Muscle of arm (tissue), 12 donors: Measurements from ENCODE around the gene PCSK7. TPM values are rescaled to one million over a fixed set of nuclear protein-coding genes. Genes with fewer than 3 reads are reported as not detected.
A peak's percentile ranks its signal among the peaks of the same experiment; 100 is the strongest.

Experiments used
- DNase-seq: peaks from one replicate; pipeline ENCODE4 v3.0.0-alpha.2; 2013
- polyA plus RNA-seq, 12 donors: library from polyadenylated mRNA; unstranded; fragments of 120-200 nt; gene quantifications; one replicate each; pipeline ENCODE4 v1.2.1, GENCODE V29; 2013; ENCODE audit not compliant: insufficient read length in 12 of 12

PCSK7 gene
- polyA plus RNA-seq, 12 donors: 17.1 to 58.7 (median 27.3) TPM

DNA sequence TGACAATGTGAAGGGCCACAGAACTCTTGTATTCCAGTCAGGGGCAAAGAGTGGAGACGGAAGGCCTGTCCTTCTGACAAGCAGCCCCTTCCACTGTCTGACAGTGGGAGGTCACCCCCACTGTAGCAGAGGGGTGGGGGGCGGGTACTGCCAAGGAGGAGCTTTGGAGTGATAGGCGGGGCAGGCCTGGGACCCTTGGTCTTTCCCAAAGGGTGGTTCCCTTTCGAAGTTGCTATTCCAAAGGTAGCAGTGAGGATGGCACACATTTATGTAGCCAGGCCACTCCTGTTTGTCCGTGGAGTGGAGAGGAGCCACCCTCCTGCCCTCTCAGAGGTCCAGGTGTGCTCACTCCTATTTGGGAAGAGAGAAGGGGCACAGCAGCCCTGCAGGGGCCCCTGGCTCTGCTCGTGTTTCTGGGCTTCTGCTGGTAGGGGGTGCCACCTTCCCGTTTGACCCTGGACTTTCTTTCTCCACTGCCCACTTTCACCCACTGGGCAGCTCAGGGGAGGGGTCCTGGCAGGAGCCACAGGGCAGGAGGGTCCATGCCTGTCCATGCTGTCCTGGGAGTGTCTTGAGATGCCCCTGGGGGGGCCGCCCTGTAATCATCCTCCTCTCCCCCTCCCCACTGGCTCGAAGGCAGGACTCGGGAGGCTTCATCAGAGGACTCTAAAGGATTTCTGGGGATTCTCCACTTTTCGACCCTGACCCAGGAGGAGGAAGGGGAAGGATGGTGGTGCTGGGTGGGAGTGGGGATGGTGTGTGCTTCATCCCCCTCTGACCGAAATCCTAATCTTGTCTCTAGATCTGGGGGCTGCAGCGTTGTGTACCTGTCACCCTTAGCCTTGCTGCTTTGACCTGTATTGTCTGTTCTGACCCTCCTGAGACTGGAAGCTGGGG lies 31.7 kb downstream of the PCSK7 start:
- DNase-seq: no peak

DNA sequence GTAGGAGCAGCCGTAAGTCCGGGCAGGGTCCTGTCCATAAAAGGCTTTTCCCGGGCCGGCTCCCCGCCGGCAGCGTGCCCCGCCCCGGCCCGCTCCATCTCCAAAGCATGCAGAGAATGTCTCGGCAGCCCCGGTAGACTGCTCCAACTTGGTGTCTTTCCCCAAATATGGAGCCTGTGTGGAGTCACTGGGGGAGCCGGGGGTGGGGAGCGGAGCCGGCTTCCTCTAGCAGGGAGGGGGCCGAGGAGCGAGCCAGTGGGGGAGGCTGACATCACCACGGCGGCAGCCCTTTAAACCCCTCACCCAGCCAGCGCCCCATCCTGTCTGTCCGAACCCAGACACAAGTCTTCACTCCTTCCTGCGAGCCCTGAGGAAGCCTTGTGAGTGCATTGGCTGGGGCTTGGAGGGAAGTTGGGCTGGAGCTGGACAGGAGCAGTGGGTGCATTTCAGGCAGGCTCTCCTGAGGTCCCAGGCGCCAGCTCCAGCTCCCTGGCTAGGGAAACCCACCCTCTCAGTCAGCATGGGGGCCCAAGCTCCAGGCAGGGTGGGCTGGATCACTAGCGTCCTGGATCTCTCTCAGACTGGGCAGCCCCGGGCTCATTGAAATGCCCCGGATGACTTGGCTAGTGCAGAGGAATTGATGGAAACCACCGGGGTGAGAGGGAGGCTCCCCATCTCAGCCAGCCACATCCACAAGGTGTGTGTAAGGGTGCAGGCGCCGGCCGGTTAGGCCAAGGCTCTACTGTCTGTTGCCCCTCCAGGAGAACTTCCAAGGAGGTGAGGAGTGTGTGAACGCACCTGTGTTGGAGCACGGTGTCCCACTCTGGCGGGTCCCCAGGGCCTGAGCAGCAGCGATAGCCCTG lies 32.6 kb downstream of the PCSK7 start, which contains the start of gene TAGLN:
TSS of gene TAGLN (plus strand) at position 318 of the 863 bp plus-strand sequence. CDS start 3,644 bp downstream, outside the sequence.
- DNase-seq: peak; percentile 66

DNA sequence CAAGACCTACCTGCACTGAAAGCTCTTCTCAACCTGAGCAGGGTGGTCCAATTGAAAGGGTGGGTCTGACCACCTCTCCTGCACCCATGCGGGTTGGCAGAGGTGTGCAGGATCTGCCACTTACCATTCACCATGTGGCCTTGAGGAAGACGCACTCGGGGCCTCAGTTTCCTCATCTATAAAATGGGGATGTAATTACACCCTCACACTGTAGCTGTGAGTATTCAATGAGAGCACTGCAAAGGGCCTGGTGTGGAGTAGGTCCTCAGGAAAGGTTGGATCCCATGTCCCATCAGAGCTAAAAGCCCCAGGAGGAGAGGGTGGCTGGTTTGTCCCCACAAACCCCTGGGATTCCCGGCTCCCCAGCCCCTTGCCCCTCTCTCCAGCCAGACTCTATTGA lies 33.3 kb downstream of the PCSK7 start:
- no peak for DNase-seq

DNA sequence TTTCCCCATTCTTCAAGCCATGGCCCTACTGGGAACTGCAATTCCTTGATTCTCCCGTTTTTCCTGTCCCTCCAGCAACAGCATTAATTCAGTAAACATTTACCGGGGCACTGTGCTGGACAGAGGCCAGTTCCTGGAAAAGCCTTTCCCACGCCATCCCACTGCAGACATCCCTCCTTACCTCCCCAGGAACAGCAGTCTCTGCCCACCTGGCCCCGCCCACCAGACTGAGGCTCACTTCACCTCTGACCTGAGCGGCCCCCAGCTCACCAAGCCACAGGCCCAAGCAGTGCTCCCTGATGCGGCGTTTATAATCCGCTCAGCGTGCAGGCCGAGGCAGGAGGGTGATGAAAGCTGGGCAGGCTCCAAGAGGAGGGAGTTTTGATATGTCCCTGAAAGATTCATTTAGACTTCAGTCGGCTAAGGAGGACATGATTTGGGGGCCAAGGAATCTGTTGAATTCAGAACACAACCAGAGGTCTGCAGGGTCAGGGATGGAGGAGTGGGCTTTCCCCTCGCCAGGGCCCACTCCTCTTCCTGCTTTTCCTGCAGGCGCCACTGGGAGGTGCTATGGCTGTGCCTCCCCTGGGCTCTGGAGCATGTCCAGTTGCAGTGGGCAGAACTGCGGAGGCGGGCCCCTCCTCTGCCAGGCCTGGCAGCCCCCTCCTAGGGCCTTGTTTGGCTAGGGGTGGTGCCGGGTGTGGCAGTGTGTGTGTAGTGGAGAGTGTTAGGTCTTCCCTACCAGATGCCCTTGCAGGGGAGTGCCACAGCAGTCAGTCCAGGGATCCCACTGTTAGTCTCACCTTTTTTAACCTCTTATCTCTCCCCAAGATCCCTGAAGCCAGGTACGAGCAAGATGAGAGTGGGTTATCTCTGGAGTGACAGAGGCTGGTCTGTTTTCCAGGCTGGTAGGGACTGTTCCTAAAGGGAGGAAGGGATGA lies 34.1 kb downstream of the PCSK7 start:
- no peak for DNase-seq

DNA sequence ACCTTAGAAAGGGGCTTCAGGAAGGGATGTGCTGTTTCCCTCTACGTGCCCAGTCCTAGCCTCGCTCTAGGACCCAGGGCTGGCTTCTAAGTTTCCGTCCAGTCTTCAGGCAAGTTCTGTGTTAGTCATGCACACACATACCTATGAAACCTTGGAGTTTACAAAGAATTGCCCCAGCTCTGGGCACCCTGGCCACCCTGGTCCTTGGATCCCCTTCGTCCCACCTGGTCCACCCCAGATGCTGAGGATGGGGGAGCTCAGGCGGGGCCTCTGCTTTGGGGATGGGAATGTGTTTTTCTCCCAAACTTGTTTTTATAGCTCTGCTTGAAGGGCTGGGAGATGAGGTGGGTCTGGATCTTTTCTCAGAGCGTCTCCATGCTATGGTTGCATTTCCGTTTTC lies 34.9 kb downstream of the PCSK7 start:
- no peak for DNase-seq

DNA sequence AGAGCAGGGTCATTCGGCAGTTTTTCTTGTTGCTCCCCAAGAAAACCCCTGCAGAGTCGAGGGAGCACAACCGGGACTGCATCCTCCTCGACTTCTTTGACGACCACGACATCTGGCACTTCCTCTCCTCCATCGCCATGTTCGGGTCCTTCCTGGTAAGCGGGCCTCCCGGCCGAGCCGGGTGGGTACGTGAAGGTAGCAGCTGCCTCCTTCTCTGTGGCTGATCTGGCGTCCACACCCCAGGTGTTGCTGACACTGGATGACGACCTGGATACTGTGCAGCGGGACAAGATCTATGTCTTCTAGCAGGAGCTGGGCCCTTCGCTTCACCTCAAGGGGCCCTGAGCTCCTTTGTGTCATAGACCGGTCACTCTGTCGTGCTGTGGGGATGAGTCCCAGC lies 36.1 kb downstream of the PCSK7 start:
- DNase-seq: no peak

DNA sequence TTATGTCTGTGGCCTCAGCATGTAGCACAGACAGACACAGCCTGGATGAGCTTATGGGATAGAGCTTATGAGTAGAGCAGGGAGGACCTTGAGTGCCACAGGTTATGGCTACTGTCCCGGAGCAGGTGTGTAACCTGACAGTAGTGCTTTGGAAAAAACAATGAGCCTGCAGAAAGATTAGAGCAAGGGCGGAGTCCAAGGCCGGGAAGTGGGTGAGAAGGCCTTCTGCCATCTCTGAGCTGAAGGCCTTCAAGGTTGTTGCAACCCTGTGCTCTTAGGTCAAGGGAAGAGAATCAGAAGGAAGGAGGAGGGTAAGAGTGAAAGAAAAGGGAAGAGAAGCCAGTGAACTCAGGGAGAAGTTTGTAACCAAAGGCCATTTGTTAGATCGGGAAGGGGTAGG lies 36.6 kb downstream of the PCSK7 start:
- DNase-seq: no peak

DNA sequence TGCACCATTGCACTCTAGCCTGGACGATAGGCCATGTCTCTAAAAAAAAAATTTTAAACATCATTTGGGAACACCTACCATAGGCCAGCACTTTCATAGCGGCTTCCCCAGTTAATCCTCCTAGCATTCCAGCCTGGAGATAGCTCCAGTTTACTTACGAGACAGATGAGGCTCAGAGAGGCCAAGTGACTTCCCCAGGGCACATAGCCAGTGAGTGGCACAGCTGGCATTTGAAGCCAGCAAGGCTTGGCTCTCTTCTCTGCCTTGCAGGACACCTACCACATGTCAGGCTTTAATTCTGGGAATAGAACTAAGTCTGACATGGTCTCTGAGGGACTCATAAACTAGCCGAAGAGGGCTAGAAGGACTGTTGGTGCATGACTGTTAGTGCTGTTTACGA lies 37.6 kb downstream of the PCSK7 start:
- DNase-seq: no peak

DNA sequence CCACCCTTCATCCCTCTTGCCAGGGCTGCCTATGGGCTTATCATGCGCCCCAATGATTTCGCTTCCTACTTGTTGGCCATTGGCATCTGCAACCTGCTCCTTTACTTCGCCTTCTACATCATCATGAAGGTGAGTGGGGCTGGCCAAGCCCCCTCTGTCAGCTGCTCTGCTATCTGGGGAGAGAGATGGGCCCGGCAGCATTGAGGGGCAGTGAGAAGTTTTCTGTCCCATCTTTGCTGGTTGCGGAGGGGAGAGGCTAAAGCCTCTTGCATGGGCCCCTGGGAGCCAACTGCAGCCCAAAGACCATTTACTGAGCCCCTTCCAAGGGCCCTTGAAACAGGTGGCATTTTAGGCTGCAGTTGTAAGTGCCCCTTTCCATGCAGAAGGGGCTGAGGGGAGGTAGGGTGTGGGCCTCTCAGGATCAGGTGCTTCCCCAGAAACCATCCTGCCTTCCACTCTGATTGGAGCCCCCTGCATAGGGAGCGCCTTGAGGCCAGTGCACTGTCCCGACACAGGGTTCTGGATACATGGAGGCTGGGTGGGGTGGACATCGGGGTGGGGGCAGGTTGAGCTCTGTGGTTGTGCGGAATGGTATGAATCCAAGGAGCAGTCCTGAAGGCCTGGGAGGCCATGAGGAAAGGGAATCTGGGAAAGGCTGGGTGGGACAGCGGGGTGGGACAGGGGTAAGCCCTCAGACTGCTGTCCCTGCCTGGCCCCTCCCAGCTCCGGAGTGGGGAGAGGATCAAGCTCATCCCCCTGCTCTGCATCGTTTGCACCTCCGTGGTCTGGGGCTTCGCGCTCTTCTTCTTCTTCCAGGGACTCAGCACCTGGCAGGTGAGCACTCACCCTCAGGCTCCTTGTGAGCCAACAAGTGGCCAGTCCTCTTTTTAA lies 38.5 kb downstream of the PCSK7 start:
- no peak for DNase-seq

DNA sequence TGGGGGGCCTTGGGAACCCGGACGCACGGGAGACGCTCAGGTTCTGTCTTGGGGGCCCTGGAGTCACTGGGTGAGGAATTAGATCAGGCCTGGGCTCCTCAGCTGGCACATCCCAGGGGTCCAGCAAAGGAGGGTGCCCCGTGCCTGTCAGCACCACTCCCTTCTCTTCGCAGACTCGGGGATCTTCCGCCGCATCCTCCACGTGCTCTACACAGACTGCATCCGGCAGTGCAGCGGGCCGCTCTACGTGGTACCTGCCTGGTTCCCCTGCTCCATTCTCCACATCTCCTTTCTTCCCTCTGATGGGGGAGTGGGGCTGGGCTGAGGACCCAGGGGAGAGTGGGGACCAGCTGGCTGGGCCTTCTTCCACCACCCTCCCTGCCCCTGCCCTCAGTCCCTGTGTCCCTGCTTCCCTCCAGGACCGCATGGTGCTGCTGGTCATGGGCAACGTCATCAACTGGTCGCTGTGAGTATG lies 39.4 kb downstream of the PCSK7 start:
- DNase-seq: no peak

DNA sequence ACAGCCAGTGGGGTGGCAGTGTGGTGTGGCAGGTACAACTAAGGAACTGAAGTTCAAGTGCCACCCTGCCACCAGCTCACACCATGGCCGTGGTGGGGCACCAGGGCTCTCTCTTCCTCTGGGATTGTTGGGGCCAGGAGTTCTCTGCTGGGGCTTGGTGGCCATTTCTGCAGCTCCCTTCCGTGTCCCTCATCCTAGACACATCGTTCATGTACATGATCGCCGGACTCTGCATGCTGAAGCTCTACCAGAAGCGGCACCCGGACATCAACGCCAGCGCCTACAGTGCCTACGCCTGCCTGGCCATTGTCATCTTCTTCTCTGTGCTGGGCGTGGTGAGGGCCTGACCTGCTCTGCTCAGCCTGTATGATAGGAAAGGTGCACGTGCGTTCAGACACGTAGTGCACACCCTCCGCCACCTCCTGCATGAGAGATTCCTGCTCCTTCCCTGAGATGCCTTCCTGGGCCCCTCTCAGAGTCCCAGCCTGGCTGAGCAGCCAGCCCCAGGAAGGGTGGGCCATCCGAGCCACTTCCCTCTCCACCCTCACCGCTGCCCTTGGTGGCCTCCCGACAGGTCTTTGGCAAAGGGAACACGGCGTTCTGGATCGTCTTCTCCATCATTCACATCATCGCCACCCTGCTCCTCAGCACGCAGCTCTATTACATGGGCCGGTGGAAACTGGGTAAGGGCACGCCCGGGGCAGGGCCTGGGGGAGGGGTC lies 40.0 kb downstream of the PCSK7 start:
- DNase-seq: no peak

DNA sequence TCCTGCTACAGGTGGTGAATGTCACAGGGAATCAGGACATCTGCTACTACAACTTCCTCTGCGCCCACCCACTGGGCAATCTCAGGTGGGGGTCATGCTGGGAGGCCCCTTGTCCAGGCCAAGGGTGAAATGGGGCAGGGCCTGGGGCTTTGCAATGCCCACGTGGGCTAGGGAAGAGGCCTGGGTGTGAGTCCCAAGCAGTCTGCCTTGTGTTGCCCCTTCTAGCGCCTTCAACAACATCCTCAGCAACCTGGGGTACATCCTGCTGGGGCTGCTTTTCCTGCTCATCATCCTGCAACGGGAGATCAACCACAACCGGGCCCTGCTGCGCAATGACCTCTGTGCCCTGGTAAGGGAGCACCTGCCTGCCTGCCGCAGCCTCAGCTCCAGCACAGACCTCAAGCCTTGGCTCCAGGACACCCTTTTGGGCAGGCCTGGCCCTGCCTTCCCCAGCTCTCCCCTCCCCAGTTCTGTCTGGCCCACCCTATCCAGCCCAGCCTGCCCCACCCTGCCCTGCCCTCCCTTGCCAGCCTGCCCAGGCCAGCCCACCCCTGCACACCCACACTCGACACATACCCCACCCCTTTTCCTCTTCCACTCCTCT lies 41.8 kb downstream of the PCSK7 start:
- DNase-seq: no peak

DNA sequence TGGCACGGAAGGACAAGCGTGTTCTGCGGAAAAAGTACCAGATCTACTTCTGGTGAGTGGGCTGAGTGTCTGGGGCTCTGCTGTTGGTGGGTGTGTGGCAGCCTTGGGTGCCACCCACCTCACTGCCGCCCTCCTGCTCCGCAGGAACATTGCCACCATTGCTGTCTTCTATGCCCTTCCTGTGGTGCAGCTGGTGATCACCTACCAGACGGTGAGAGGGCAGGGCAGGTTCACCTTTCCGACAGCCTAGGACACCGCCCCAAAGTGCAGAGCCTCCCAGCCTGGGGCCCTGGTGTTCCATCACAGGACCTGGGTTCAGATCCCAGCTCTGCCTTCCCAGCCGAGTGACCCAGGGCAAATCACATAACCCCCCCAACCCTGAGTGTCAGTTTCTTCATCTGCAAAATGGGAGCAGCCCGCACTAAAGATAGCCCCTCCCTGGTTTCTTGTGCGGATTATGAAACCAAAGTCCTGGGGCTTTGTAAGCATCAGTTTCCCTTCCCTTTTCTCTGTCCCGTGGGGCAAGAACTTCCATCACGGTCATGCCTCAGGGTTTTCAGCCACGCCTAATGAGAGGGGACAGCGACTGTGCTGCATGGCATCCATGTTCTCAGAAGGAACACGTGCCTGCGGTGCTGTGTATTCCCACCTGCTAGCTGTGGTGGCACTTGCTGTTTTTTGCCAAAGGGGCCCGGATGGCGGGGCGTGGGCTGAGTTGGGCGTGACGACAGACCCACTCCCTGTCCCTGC lies 42.5 kb downstream of the PCSK7 start:
- DNase-seq: no peak

DNA sequence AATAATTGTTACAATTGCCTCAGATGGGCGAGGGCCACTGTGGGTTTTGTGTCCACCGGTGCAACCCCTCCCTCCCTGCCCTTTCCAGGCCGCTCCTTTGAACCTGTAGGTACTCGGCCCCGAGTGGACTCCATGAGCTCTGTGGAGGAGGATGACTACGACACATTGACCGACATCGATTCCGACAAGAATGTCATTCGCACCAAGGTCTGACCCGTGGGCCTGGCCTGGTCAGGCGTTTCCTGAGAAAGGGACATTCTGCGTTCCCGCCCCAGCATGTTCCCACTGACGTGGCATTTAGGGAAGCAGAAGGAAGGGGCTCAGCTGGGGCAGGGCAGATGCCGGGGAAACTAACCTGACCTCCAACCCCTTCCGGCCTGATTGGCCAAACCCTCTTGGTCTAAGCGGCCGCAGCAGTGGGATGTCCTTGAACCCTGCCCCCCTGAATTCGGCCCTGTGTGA lies 43.2 kb downstream of the PCSK7 start:
- no peak for DNase-seq

DNA sequence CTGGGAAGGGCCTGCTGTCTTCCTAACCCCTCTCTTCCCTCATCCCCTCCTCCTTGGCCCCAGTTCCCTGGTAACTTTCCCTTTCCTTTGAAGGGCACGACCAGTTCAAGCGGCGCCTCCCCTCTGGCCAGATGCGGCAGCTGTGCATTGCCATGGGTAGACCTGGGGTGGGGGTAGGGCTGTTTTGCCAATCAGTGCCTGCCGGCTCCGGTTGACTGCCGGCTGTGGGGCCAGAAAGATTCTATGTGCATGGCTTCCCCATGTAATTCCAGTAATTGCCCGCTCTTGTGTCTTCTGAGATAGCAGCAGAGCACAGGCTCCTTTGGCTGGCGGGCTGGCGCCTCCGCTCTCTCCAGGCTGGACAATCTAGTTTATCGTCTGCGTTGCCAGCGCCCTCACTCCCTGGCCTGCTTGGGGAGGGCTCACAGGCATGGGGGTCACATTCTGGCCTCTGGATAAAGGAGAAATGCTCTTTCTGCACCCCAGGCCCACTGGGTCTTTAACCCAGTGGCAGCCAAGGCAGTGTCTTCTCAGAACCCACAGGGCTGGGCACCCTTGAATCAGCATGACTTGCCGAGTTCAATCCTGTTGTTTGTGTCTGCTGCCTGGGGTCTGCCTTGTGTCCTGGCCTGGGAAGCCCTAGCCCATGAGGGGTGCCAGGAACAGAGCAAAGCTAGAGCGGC lies 43.9 kb downstream of the PCSK7 start:
- no peak for DNase-seq

DNA sequence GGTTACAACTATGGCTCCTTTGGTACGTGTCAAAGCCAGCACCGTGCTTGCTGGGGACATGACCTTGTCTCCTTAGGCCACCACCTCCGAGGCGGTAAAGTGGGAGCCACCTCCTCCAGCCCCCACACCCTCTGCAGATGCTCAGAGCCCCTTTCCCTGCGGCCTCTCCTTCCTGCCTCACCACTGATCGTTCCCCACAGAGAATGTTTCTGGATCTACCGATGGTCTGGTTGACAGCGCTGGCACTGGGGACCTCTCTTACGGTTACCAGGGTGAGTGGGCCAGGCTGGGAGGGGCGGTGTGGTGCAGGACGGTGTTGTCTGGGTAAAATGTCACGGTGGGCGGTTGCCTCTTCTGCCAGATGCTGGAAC lies 44.5 kb downstream of the PCSK7 start:
- no peak for DNase-seq

DNA sequence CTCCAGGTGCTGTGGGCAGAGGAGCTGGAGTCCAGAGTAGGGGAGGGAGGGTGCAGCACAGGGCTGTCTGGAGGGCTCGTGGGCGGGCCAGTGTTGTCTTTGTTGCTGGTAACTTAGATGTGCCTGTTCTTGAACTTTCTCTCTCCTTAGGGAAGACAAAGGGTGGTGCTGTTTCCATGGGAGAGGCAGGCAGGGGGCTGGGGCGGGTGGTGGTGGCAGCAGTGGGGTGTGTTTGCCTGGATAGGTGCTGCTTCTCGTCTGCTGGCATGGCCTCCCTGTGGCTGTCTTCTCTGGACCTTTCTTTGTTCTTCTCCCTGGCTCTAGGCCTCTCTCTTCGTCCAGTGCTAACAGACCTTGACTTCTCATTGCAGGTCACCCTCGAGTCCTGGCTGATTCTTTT lies 44.9 kb downstream of the PCSK7 start:
- DNase-seq: no peak

DNA sequence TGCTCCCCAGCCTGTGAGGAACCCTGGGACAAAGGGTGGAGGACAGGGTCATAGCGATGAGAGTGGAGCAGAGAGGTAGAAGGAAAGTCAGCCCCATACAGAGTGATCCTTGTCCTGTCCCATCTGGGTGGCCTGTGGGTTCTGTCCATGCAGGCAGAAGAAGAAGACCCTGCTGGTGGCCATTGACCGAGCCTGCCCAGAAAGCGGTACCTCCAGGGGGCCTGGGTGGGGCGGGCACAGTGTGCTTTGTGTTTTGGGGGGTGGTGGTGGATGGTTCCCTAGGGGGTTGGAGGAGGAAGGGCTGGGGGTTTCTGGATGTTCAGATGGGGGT lies 45.5 kb downstream of the PCSK7 start:
- no peak for DNase-seq
